IMR-90 (cell line): ENCODE data around the gene ATP13A2. TPM values are rescaled to one million over a fixed set of nuclear protein-coding genes. Genes with fewer than 3 reads are reported as not detected.

Experiments used
- ATAC-seq: fragments of 200-7000 bp; cut with Tn5 transposase; 2 replicates; pipeline ENCODE4 v1.9.1; 2020; ENCODE audit warnings: low read depth, mild to moderate bottlenecking, moderate library complexity
- BruUV-seq: library from RNA; stranded (reverse); fragments of 400-500 nt; replicated peaks from 2 replicates; lab custom pipeline; 2021; lab: Mats Ljungman, UMichigan
- CTCF ChIA-PET: fragments of 300-600 bp; formaldehyde crosslinking; extraction: SDS; loops from one replicate; lab custom pipeline; 2021; ENCODE audit warnings: antibody characterized with exemption; lab: Yijun Ruan, JAX
- POLR2A ChIA-PET: fragments of 300-600 bp; sonication (Branson Sonifier 250); formaldehyde crosslinking; loops from one replicate; lab custom pipeline; 2022; ENCODE audit warnings: antibody characterized with exemption; ENCODE audit not compliant: unreplicated experiment; lab: Charles Lee
- DNase-seq: peaks from one replicate; pipeline ENCODE4 v3.0.0; 2013
- H2AFZ ChIP-seq: replicated peaks from 2 replicates; pipeline ENCODE3; 2013; ENCODE audit warnings: low read length, mild to moderate bottlenecking; ENCODE audit not compliant: poor library complexity
- H2AK5ac ChIP-seq: 2 replicates; pipeline ENCODE4 v1.6.1; 2013; ENCODE audit warnings: low read depth, low read length, inconsistent platforms
- H2AK9ac ChIP-seq: replicated peaks from 2 replicates; pipeline ENCODE3; 2013; ENCODE audit warnings: mild to moderate bottlenecking, low read depth, low read length, moderate library complexity; ENCODE audit not compliant: poor library complexity
- H2BK120ac ChIP-seq: 2 replicates; pipeline ENCODE4 v1.6.1; 2013; ENCODE audit warnings: low read depth, low read length, inconsistent platforms
- H2BK15ac ChIP-seq: 3 replicates; pipeline ENCODE4 v1.6.1; 2013; ENCODE audit warnings: low read depth, low read length, inconsistent platforms
- H2BK20ac ChIP-seq: 2 replicates; pipeline ENCODE4 v1.6.1; 2013; ENCODE audit warnings: low read depth, mild to moderate bottlenecking, inconsistent platforms, low read length, moderate library complexity
- H2BK5ac ChIP-seq: 2 replicates; pipeline ENCODE4 v1.6.1; 2013; ENCODE audit warnings: mild to moderate bottlenecking, low read depth, low read length, inconsistent platforms; ENCODE audit not compliant: poor library complexity, severe bottlenecking
- H3K14ac ChIP-seq: replicated peaks from 2 replicates; pipeline ENCODE4 v1.6.1; 2013; ENCODE audit warnings: low read depth, low read length, inconsistent platforms
- H3K18ac ChIP-seq: 2 replicates; pipeline ENCODE4 v1.6.1; 2013; ENCODE audit warnings: low read depth, low read length, control low read depth
- H3K23ac ChIP-seq: 2 replicates; pipeline ENCODE4 v1.6.1; 2013; ENCODE audit warnings: low read depth, low read length, inconsistent platforms
- H3K27ac ChIP-seq: 2 replicates; pipeline ENCODE4 v1.5.1; 2013; ENCODE audit warnings: mild to moderate bottlenecking, control low read depth, low read length; ENCODE audit not compliant: insufficient read depth
- H3K27me3 ChIP-seq: 2 replicates; pipeline ENCODE4 v1.6.1; 2013; ENCODE audit warnings: low read length; ENCODE audit not compliant: control insufficient read depth, insufficient read depth
- H3K36me3 ChIP-seq: 2 replicates; pipeline ENCODE4 v1.6.1; 2013; ENCODE audit warnings: low read length, mixed read lengths; ENCODE audit not compliant: control insufficient read depth, insufficient read depth
- H3K4ac ChIP-seq: 2 replicates; pipeline ENCODE4 v1.6.1; 2013; ENCODE audit warnings: low read depth, low read length, inconsistent platforms
- H3K4me1 ChIP-seq: 2 replicates; pipeline ENCODE4 v1.6.1; 2013; ENCODE audit warnings: low read length, mixed read lengths; ENCODE audit not compliant: control insufficient read depth, insufficient read depth
- H3K4me2 ChIP-seq: 2 replicates; pipeline ENCODE4 v1.6.1; 2013; ENCODE audit warnings: low read depth, mild to moderate bottlenecking, control low read depth, low read length, moderate library complexity
- H3K4me3 ChIP-seq: 2 replicates; pipeline ENCODE4 v1.5.1; 2013; ENCODE audit warnings: low read depth, mild to moderate bottlenecking, control low read depth, low read length, moderate library complexity; ENCODE audit not compliant: insufficient read depth
- H3K56ac ChIP-seq: 2 replicates; pipeline ENCODE4 v1.6.1; 2013; ENCODE audit warnings: low read length, inconsistent platforms; ENCODE audit not compliant: insufficient read depth; ENCODE audit errors: extremely low read depth
- H3K79me1 ChIP-seq, 2 experiments: 2 replicates each; pipeline ENCODE4 v1.6.1; 2013; ENCODE audit warnings: low read length in 2 of 2, inconsistent platforms in 1 of 2, low read depth in 1 of 2
- H3K9ac ChIP-seq: 2 replicates; pipeline ENCODE4 v1.6.1; 2013; ENCODE audit warnings: low read depth, low read length, control low read depth
- H3K9me1 ChIP-seq: 2 replicates; pipeline ENCODE4 v1.6.1; 2013; ENCODE audit warnings: low read length, inconsistent platforms; ENCODE audit not compliant: insufficient read depth
- H3K9me3 ChIP-seq: 2 replicates; pipeline ENCODE4 v1.6.1; 2013; ENCODE audit warnings: low read length; ENCODE audit not compliant: control insufficient read depth, insufficient read depth
- H4K20me1 ChIP-seq: 2 replicates; pipeline ENCODE4 v1.6.1; 2013; ENCODE audit warnings: low read length, inconsistent platforms; ENCODE audit not compliant: insufficient read depth
- H4K5ac ChIP-seq: 2 replicates; pipeline ENCODE4 v1.6.1; 2013; ENCODE audit warnings: mild to moderate bottlenecking, low read depth, low read length, control low read depth
- H4K8ac ChIP-seq, 2 experiments: 2 replicates each; pipeline ENCODE4 v1.6.1; 2013; ENCODE audit warnings: low read depth in 2 of 2, low read length in 2 of 2, control low read depth in 1 of 2, inconsistent platforms in 1 of 2
- H4K91ac ChIP-seq: 2 replicates; pipeline ENCODE4 v1.6.1; 2013; ENCODE audit warnings: low read depth, low read length, inconsistent platforms; ENCODE audit not compliant: insufficient read depth
- BHLHE40 ChIP-seq: fragments of 150-350 bp; IDR thresholded peaks from 2 replicates; pipeline ENCODE4 v1.6.1; 2016; ENCODE audit warnings: mild to moderate bottlenecking, low read depth, low read length
- CEBPB ChIP-seq: IDR thresholded peaks from 2 replicates; pipeline ENCODE4 v1.6.1; 2012; ENCODE audit warnings: low read depth, low read length, improper control_type of control experiment
- CHD1 ChIP-seq: IDR thresholded peaks from 2 replicates; pipeline ENCODE4 v1.6.1; 2012; ENCODE audit warnings: low read depth, low read length, improper control_type of control experiment
- CTCF ChIP-seq: conservative IDR thresholded peaks from 2 replicates; pipeline ENCODE4 v1.5.1; 2012; ENCODE audit warnings: mild to moderate bottlenecking, low read depth, low read length, improper control_type of control experiment
- ELK1 ChIP-seq: fragments of 150-350 bp; IDR thresholded peaks from 2 replicates; pipeline ENCODE4 v1.6.1; 2016; ENCODE audit warnings: low read depth, mild to moderate bottlenecking, low read length, moderate library complexity, borderline replicate concordance
- FOS ChIP-seq: fragments of 150-350 bp; IDR thresholded peaks from 2 replicates; pipeline ENCODE4 v1.6.1; 2016; ENCODE audit warnings: low read depth, low read length
- MAFK ChIP-seq: IDR thresholded peaks from 2 replicates; pipeline ENCODE4 v1.6.1; 2012; ENCODE audit warnings: low read depth, low read length, improper control_type of control experiment
- MAZ ChIP-seq: IDR thresholded peaks from 2 replicates; pipeline ENCODE4 v1.6.1; 2012; ENCODE audit warnings: low read depth, mild to moderate bottlenecking, low read length, improper control_type of control experiment, moderate library complexity, borderline replicate concordance
- MXI1 ChIP-seq: IDR thresholded peaks from 2 replicates; pipeline ENCODE4 v1.6.1; 2012; ENCODE audit warnings: low read depth, mild to moderate bottlenecking, low read length, moderate library complexity, borderline replicate concordance
- NFE2L2 ChIP-seq: fragments of 150-350 bp; IDR thresholded peaks from 2 replicates; pipeline ENCODE4 v1.6.1; 2016; ENCODE audit warnings: low read depth, mild to moderate bottlenecking, low read length
- POLR2A ChIP-seq: IDR thresholded peaks from 2 replicates; pipeline ENCODE4 v1.6.1; 2012; ENCODE audit warnings: mild to moderate bottlenecking, low read depth, low read length
- RAD21 ChIP-seq: IDR thresholded peaks from 2 replicates; pipeline ENCODE4 v1.6.1; 2012; ENCODE audit warnings: low read length, improper control_type of control experiment
- RCOR1 ChIP-seq: IDR thresholded peaks from 2 replicates; pipeline ENCODE4 v1.6.1; 2012; ENCODE audit warnings: mild to moderate bottlenecking, low read length, improper control_type of control experiment; ENCODE audit not compliant: insufficient replicate concordance
- RFX5 ChIP-seq: IDR thresholded peaks from 2 replicates; pipeline ENCODE4 v1.8.0; 2012; ENCODE audit warnings: low read depth, mild to moderate bottlenecking, low read length, moderate library complexity
- SMC3 ChIP-seq: fragments of 150-350 bp; IDR thresholded peaks from 2 replicates; pipeline ENCODE4 v1.6.1; 2016; ENCODE audit warnings: low read depth, mild to moderate bottlenecking, antibody characterized with exemption, low read length, moderate library complexity
- USF2 ChIP-seq: fragments of 150-350 bp; IDR thresholded peaks from 2 replicates; pipeline ENCODE4 v1.6.1; 2017; ENCODE audit warnings: mild to moderate bottlenecking, antibody characterized with exemption, low read length, low read depth
- WGBS, 2 experiments: methylation state at CpG; one replicate each; pipeline versions ENCODE4 v1.1.5 to v1.1.7; 2013; ENCODE audit warnings: missing lambda C conversion rate in 2 of 2; ENCODE audit not compliant: insufficient read length in 1 of 2; ENCODE audit errors: extremely low coverage in 2 of 2; 5-methylcytosine and 5-hydroxymethylcytosine counted together
- dilution Hi-C: fragments of 300-500 bp; cut with HindIII; formaldehyde crosslinking; loops from one replicate; pipeline ENCODE4 v1.14.3; 2018; ENCODE audit warnings: low sequenced_read_pairs; ENCODE audit not compliant: unreplicated experiment
- in situ Hi-C: fragments of 300-500 bp; cut with MboI; formaldehyde crosslinking; loops from 3 replicates; pipeline ENCODE4 v1.14.3; 2019; ENCODE audit warnings: low sequenced_read_pairs, inconsistent platforms, mixed read lengths
- intact Hi-C: fragments of 100-400 bp; cut with micrococcal nuclease; formaldehyde crosslinking; loops from 2 replicates; pipeline ENCODE4 v1.10.0; 2022
- polyA plus RNA-seq, 3 experiments: library from polyadenylated mRNA; depleted of rRNA; stranded (reverse); fragments of >200 nt; gene quantifications; 2 replicates each; pipeline ENCODE4 v1.2.3, GENCODE V29; 2012; ENCODE audit warnings: low replicate concordance in 1 of 3
- total RNA-seq: library from RNA; depleted of rRNA; stranded (reverse); fragments of >200 nt; gene quantifications from 2 replicates; pipeline ENCODE4 v1.2.3, GENCODE V29; 2012

Gene ATP13A2
- total and polyA plus RNA-seq, 2 of the 4 experiments (the other 2 are of a cell fraction) = 5.7 to 18.9 TPM

DNA sequence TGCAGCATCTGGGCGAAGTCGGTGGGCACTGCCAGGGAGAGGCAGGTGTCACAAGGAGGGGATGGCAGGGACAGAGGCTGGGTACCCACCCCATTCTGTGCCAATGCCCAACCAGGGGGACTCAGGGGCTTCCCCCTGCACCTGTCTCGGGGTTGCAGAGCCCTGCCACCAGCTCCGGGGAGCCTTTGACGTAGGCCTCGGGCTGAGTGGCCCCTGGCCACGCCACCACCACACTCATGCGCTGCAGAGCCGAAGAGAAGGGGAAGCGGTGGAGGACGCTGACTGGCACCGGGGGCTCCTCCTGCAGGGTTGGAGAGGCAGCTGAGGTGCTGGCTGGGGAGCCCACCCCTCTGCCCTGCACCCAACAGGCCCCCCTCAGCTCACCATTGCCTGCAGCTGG is 19.6 kb downstream of the ATP13A2 start:
- ChIA-PET POLR2A (no interaction called here), CTCF (no interaction called here)
- Histone ChIP-seq H4K91ac (no peak overlapping the region), H3K9me3 (no peaks in the 10 kb centered on the region), H3K79me1 (no peaks in the 10 kb centered on the region), H2AK5ac (no peak overlapping the region), H4K20me1 (no peaks in the 10 kb centered on the region), H3K4me2 (no peak overlapping the region), H2BK20ac (no peak overlapping the region), H2BK15ac (no peak overlapping the region), H3K9ac (no peak overlapping the region), H3K56ac (no peak overlapping the region), H3K27me3 (no peaks in the 10 kb centered on the region), H4K5ac (no peak overlapping the region), H3K4me1 (no peaks in the 10 kb centered on the region), H3K23ac (no peak overlapping the region), H2AK9ac (no peak overlapping the region), H3K4me3 (no peak overlapping the region), H2AFZ (no peak overlapping the region), H3K4ac (no peak overlapping the region), H3K27ac (no peak overlapping the region), H3K36me3 (peaks cover 9% of the 10 kb centered on the region), H3K18ac (no peak overlapping the region), H2BK5ac (no peak overlapping the region), H2BK120ac (no peak overlapping the region), H4K8ac (no peak overlapping the region), H3K9me1 (no peaks in the 10 kb centered on the region), H3K14ac (no peak overlapping the region)
- intact Hi-C loops (no loop called here), dilution Hi-C loops (no loop called here), in situ Hi-C loops (no loop called here)
- WGBS, 2 experiments = 100% methylated on average over 5 of the region's 12 CpGs; no CpG with 5 or more reads in 1 of the 2 experiments
- DNase-seq (no peak), ATAC-seq (no peak)
- no TSS peak for BruUV-seq
- no peak for TF ChIP-seq CTCF
- no peak for TF ChIP-seq USF2
- TF ChIP-seq RCOR1 = no peak
- TF ChIP-seq RAD21 = no peak
- TF ChIP-seq MAZ = no peak
- TF ChIP-seq CHD1 = no peak
- no peak for TF ChIP-seq MXI1
- no peak for TF ChIP-seq SMC3
- TF ChIP-seq NFE2L2 = no peak
- TF ChIP-seq ELK1 = no peak
- TF ChIP-seq CEBPB = no peak
- TF ChIP-seq BHLHE40 = no peak
- no peak for TF ChIP-seq POLR2A
- no peak for TF ChIP-seq RFX5
- TF ChIP-seq FOS = no peak
- no peak for TF ChIP-seq MAFK
